GM12865 (cell line): Measurements from ENCODE around the gene KRTAP10-10.

Source experiments
- DNase-seq: peaks from one replicate; pipeline ENCODE4 v3.0.0; 2010; ENCODE audit warnings: low read depth
- H3K4me3 ChIP-seq: 2 replicates; pipeline ENCODE4 v1.5.1; 2011; ENCODE audit warnings: mild to moderate bottlenecking, low read depth, low read length, control low read depth
- TF ChIP-seq, protein P1 (sequence below): IDR thresholded peaks from 2 replicates; pipeline ENCODE4 v1.5.1; 2011; ENCODE audit warnings: low read length, control low read depth, low read depth, inconsistent platforms; ENCODE audit not compliant: insufficient read depth; ENCODE audit errors: missing control alignments

The KRTAP10-10 gene

DNA sequence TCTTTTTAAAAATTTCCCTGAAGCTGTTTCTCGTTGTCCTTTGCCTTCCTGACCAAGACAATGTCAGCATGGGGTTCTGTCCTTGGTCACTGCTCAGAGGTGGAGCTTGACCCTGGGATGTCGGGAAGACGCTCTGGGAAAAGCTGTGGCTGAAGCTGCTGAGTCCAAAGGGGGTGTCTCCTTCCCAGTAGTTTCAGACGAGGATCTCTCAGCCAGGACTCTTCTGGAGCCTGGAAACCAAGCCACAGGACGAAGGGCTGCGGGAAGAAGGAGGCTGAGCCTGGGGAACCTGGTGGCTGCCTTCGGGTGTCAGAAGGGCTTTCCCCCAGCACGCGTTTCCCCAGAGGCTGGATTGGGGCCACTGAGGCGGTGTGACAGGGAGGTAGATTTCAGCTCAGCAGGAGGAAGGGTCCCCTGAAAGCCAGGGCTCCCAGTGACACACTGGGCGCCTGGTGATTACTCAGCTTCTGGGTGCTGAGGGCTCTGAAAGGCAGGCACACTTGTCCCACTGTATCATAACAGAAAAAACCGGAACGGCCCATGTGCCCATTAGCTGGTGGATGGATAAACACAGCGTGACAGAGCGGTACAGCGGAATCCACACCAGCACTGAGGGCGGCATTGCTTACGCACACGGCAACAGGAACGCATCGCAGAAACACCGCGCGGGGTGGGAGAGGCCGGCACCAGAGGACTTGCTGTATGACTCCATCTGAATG lies 49.8 kb downstream of the KRTAP10-10 start:
- no peak for DNase-seq

DNA sequence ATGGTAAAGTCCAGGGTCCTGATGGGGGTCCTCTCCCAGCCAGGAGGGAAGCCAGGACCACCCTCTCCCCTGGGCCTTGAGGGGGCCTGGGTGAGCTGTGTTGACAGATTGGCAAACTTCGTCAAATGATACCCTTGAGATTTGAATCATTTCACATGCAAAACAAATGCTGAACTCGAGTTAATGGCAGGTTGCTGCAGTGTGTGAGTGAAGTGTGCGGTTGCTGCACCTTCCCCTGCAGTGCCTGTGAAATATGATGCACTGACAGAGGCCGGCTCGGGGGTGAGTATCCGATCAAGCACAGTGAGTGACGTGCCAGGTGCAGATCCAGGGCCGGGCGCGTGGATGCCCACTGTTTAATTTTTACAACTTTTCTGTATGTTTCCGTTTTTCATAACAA lies 50.5 kb downstream of the KRTAP10-10 start:
- TF ChIP-seq, protein P1, sequence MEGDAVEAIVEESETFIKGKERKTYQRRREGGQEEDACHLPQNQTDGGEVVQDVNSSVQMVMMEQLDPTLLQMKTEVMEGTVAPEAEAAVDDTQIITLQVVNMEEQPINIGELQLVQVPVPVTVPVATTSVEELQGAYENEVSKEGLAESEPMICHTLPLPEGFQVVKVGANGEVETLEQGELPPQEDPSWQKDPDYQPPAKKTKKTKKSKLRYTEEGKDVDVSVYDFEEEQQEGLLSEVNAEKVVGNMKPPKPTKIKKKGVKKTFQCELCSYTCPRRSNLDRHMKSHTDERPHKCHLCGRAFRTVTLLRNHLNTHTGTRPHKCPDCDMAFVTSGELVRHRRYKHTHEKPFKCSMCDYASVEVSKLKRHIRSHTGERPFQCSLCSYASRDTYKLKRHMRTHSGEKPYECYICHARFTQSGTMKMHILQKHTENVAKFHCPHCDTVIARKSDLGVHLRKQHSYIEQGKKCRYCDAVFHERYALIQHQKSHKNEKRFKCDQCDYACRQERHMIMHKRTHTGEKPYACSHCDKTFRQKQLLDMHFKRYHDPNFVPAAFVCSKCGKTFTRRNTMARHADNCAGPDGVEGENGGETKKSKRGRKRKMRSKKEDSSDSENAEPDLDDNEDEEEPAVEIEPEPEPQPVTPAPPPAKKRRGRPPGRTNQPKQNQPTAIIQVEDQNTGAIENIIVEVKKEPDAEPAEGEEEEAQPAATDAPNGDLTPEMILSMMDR = no peak
- H3K4me3 ChIP-seq = no peak overlapping the region
- no peak for DNase-seq

More for the DNA sequence above, 49.8 kb downstream of the KRTAP10-10 start:
- TF ChIP-seq, protein P1 = no peak
- H3K4me3 ChIP-seq = no peak overlapping the region
